ENCODE data around the gene SND1.

The SND1 gene

GRCh38 chr7:127715901-127716300 is 63.9 kb downstream of the SND1 start:
- no peak for TF ChIP-seq CTCF (IDR thresholded peaks at IDR 0.05; ENCODE audit: low read length)
- Histone ChIP-seq H3K9me2 (replicated peaks; ENCODE audit: insufficient read depth, low read length) (no peaks in the 10 kb centered on the region), H3K9me3 (replicated peaks; ENCODE audit: insufficient read depth, low read length) (no peaks in the 10 kb centered on the region), H3K4me3 (ENCODE audit: low read length) (no peak overlapping the region), H3K4me1 (ENCODE audit: low read length) (no peaks in the 10 kb centered on the region), H3K27me3 (replicated peaks; ENCODE audit: insufficient read depth, low read length) (no peaks in the 10 kb centered on the region), H3K9ac (ENCODE audit: low read length) (no peak overlapping the region), H3K79me2 (ENCODE audit: low read length) (peaks cover 99% of the 10 kb centered on the region), H3F3A (ENCODE audit: insufficient read depth, low read length) (no peaks in the 10 kb centered on the region), H2AFZ (ENCODE audit: low read length) (no peak overlapping the region), H3K36me3 (replicated peaks; ENCODE audit: insufficient read depth, low read length) (peaks cover 37% of the 10 kb centered on the region), H4K20me1 (ENCODE audit: insufficient read depth, low read length) (peaks cover 54% of the 10 kb centered on the region), H3K4me2 (ENCODE audit: low read depth, low read length) (no peak overlapping the region), H3K27ac (ENCODE audit: low read length) (no peak overlapping the region)
- no peak for DNase-seq

DNA sequence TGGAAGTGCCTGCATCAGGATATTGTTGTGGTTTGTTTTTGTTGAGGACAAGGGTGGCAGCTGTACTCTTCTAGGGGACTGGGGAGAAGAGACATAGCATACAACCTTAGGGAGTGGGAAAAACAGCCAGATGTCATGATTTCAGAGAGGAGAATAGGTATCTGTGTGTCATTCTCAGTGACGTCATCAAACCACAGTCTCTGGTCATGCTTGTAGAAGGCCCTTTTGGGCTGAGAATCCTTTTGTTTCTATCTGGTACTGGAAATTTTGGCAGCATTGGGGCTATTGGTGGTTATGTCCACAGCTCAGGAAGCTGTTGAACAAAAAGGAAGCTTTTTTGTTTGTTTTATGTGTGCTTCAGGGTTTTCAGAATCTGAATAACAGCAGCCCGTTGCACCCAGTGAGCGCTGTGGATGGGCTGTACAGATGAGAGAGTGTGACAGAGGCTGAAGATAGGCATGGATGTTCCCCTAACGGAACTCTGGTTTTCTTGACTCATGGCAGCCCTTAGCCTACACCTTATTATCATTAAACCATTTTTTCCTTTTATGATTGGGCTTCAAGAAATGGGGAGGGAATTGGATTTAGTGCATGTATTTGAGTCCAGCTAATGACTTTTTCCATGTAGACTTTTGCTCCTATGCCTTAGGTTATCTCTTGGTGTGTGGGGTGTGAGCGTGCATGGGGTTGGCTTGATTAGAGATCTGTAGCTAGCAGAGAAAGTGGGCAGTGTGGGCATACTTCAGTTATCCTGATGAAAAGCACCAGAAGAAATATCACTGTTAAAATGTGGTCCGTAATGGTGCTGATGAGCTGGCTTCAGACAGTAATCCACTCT is 65.7 kb downstream of the SND1 start:
- no peak overlapping the region for H3K4me2 ChIP-seq (ENCODE audit: low read depth, low read length)
- no peaks in the 10 kb centered on the region for H3F3A ChIP-seq (ENCODE audit: insufficient read depth, low read length)
- no peaks in the 10 kb centered on the region for H3K9me2 ChIP-seq (replicated peaks; ENCODE audit: insufficient read depth, low read length)
- no peak overlapping the region for H2AFZ ChIP-seq (ENCODE audit: low read length)
- no peak overlapping the region for H3K27ac ChIP-seq (ENCODE audit: low read length)
- TF ChIP-seq CTCF (IDR thresholded peaks at IDR 0.05; ENCODE audit: low read length), result no peak
- no peak for TF ChIP-seq EZH2phosphoT487 (IDR thresholded peaks at IDR 0.05; ENCODE audit: low read length)
- TF ChIP-seq EZH2 (optimal IDR thresholded peaks at IDR 0.05; ENCODE audit: low read depth, low read length), result no peak
- peaks cover 50% of the 10 kb centered on the region for H4K20me1 ChIP-seq (ENCODE audit: insufficient read depth, low read length)
- H3K36me3 ChIP-seq (replicated peaks; ENCODE audit: insufficient read depth, low read length), result peaks cover 41% of the 10 kb centered on the region
- no peak overlapping the region for H3K4me3 ChIP-seq (ENCODE audit: low read length)
- H3K4me1 ChIP-seq (ENCODE audit: low read length), result no peaks in the 10 kb centered on the region
- DNase-seq, result no peak
- H3K9ac ChIP-seq (ENCODE audit: low read length), result no peak overlapping the region
- H3K79me2 ChIP-seq (ENCODE audit: low read length), result peaks cover 99% of the 10 kb centered on the region
- H3K9me3 ChIP-seq (replicated peaks; ENCODE audit: insufficient read depth, low read length), result no peaks in the 10 kb centered on the region
- H3K27me3 ChIP-seq (replicated peaks; ENCODE audit: insufficient read depth, low read length), result no peaks in the 10 kb centered on the region

DNA sequence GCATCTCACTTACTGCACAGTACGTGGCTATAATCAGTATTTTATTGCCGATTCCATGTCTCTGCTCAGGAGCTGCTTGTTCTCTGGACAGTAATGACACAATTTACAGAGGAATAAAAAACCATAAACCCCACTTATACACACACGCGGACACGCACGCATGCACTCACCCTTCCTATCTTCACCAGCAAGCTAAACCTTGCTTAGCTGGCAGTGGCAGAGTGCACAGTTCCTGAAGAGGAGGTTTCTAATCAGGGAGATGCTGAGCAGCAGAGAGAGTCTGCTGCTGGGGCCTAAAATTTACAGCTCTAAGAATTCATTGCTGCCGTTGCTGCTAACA is 66.3 kb downstream of the SND1 start:
- Histone ChIP-seq H3K9me3 (replicated peaks; ENCODE audit: insufficient read depth, low read length) (no peaks in the 10 kb centered on the region), H3K9ac (ENCODE audit: low read length) (no peak overlapping the region), H3K79me2 (ENCODE audit: low read length) (peaks cover 99% of the 10 kb centered on the region), H3K4me3 (ENCODE audit: low read length) (no peak overlapping the region), H4K20me1 (ENCODE audit: insufficient read depth, low read length) (peaks cover 49% of the 10 kb centered on the region), H2AFZ (ENCODE audit: low read length) (no peak overlapping the region), H3K4me2 (ENCODE audit: low read depth, low read length) (no peak overlapping the region), H3K4me1 (ENCODE audit: low read length) (no peaks in the 10 kb centered on the region), H3K9me2 (replicated peaks; ENCODE audit: insufficient read depth, low read length) (no peaks in the 10 kb centered on the region), H3K36me3 (replicated peaks; ENCODE audit: insufficient read depth, low read length) (peaks cover 42% of the 10 kb centered on the region), H3K27ac (ENCODE audit: low read length) (no peak overlapping the region), H3F3A (ENCODE audit: insufficient read depth, low read length) (no peaks in the 10 kb centered on the region), H3K27me3 (replicated peaks; ENCODE audit: insufficient read depth, low read length) (no peaks in the 10 kb centered on the region)
- TF ChIP-seq CTCF (IDR thresholded peaks at IDR 0.05; ENCODE audit: low read length) (no peak), EZH2phosphoT487 (IDR thresholded peaks at IDR 0.05; ENCODE audit: low read length) (no peak), EZH2 (optimal IDR thresholded peaks at IDR 0.05; ENCODE audit: low read depth, low read length) (no peak)
- no peak for DNase-seq

All from MM.1S (cell line).